HG02763 (cell line): ENCODE measurements around the gene PAQR8.
"Not testable (repeated sequence)": the region's sequence is repeated elsewhere in the genome, so short reads cannot be mapped to it uniquely, and the experiment has no call there.

Experiments
- ATAC-seq: cut with Tn5 transposase; IDR thresholded peaks from one replicate; pipeline ENCODE4 v1.9.1; 2021; ENCODE audit warnings: mild to moderate bottlenecking, moderate library complexity; ENCODE audit not compliant: unreplicated experiment

The PAQR8 gene

GRCh38 chr6:52375780-52376556 lies 14.0 kb downstream of the PAQR8 start:
- ATAC-seq, result no peak

GRCh38 chr6:52376763-52377162 lies 14.8 kb downstream of the PAQR8 start:
- ATAC-seq, result no peak

GRCh38 chr6:52377538-52378221 lies 15.7 kb downstream of the PAQR8 start:
- ATAC-seq, result no peak

- no peak for ATAC-seq
Observed at GRCh38 chr6:52381249-52381648, 19.3 kb downstream of the PAQR8 start.

GRCh38 chr6:52384145-52384766 lies 22.3 kb downstream of the PAQR8 start:
- ATAC-seq, result no peak

- no peak for ATAC-seq
Observed at GRCh38 chr6:52385074-52385473, 23.1 kb downstream of the PAQR8 start.

GRCh38 chr6:52388119-52388518 lies 26.2 kb downstream of the PAQR8 start:
- not testable (repeated sequence) for ATAC-seq

GRCh38 chr6:52388790-52389189 lies 26.8 kb downstream of the PAQR8 start:
- ATAC-seq, result no peak

GRCh38 chr6:52389264-52389625 lies 27.3 kb downstream of the PAQR8 start:
- ATAC-seq, result no peak

GRCh38 chr6:52389626-52390360 lies 27.8 kb downstream of the PAQR8 start:
- ATAC-seq, result peak; percentile 57

GRCh38 chr6:52390361-52390727 lies 28.4 kb downstream of the PAQR8 start:
- ATAC-seq, result peak; percentile 47

GRCh38 chr6:52391599-52391998 lies 29.6 kb downstream of the PAQR8 start:
- ATAC-seq, result no peak

GRCh38 chr6:52392944-52393343 lies 31.0 kb downstream of the PAQR8 start:
- ATAC-seq, result no peak

- no peak for ATAC-seq
Observed at GRCh38 chr6:52393780-52394179, 31.8 kb downstream of the PAQR8 start.

GRCh38 chr6:52394251-52394666 lies 32.3 kb downstream of the PAQR8 start:
- ATAC-seq, result peak; percentile 57

GRCh38 chr6:52395969-52396368 lies 34.0 kb downstream of the PAQR8 start:
- ATAC-seq, result no peak

- ATAC-seq, result no peak
Observed at GRCh38 chr6:52399511-52400312, 37.8 kb downstream of the PAQR8 start.

GRCh38 chr6:52400313-52401041 lies 38.5 kb downstream of the PAQR8 start:
- no peak for ATAC-seq

GRCh38 chr6:52403086-52403485 lies 41.1 kb downstream of the PAQR8 start:
- no peak for ATAC-seq

- ATAC-seq, result no peak
Observed at GRCh38 chr6:52403627-52404026, 41.7 kb downstream of the PAQR8 start.
